Spleen (tissue), 7 donors: Measurements from ENCODE around the gene SUZ12.

Experiments
- POLR2A ChIP-seq, 3 donors: fragments of 450-650 bp; IDR thresholded peaks; one replicate each; pipeline ENCODE4 v1.5.1; 2017; ENCODE audit warnings: antibody characterized with exemption in 3 of 3, mild to moderate bottlenecking in 1 of 3
- POLR2AphosphoS5 ChIP-seq, 3 donors: sonication (generic); formaldehyde crosslinking; IDR thresholded peaks; one replicate each; pipeline ENCODE4 v1.5.1; 2017; ENCODE audit warnings: antibody characterized with exemption in 3 of 3
- TF ChIP-seq, protein P1 (sequence below), 11 experiments: fragments of 200-600 bp in 7 of 11; fragments of 450-650 bp in 4 of 11; sonication (generic) in 4 of 11; IDR thresholded peaks in 8 of 11; conservative IDR thresholded peaks in 3 of 11; 1 replicate in 7 of 11; 2 replicates in 4 of 11; pipeline versions ENCODE4 v1.4.0 to v1.8.0; 2016 to 2021; ENCODE audit warnings: antibody characterized with exemption in 11 of 11, inconsistent platforms in 4 of 11, mild to moderate bottlenecking in 1 of 11
- donor health status: DM: no; HTN: no; CAD: no; lungs with moderate emphysema.
- donor health status: DM: no; HTN: no; CAD: no.
- donor health status: DM: no; HTN: no; CAD: no.

DNA sequence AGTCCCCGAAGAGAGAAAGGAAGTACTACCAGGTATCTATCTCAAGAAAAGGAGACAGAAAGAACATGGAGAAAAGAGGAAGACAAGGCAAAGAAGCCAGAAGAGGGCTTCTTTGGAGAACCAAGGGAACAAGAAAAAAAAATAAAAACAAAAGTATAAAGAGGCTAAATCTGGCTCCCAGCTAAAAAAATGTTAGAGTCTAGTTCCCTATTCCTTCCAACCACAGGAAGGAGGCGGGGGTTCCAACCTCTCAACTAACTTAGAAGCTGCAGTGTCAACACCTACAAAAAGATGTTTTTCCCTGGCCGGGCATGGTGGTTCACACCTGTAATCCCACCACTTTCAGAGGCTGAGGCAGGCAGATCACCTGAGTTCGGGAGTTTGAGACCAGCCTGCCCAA, 48.7 kb upstream of the SUZ12 start:
- TF ChIP-seq, protein P1, sequence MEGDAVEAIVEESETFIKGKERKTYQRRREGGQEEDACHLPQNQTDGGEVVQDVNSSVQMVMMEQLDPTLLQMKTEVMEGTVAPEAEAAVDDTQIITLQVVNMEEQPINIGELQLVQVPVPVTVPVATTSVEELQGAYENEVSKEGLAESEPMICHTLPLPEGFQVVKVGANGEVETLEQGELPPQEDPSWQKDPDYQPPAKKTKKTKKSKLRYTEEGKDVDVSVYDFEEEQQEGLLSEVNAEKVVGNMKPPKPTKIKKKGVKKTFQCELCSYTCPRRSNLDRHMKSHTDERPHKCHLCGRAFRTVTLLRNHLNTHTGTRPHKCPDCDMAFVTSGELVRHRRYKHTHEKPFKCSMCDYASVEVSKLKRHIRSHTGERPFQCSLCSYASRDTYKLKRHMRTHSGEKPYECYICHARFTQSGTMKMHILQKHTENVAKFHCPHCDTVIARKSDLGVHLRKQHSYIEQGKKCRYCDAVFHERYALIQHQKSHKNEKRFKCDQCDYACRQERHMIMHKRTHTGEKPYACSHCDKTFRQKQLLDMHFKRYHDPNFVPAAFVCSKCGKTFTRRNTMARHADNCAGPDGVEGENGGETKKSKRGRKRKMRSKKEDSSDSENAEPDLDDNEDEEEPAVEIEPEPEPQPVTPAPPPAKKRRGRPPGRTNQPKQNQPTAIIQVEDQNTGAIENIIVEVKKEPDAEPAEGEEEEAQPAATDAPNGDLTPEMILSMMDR (IDR thresholded peaks at IDR 0.05 in 8 of 11, conservative IDR thresholded peaks at IDR 0.05 in 3 of 11) = no peak
- TF ChIP-seq POLR2AphosphoS5 (IDR thresholded peaks at IDR 0.05) (no peak), POLR2A (IDR thresholded peaks at IDR 0.05) (no peak)
